Smooth muscle cell (in vitro differentiated cells): ENCODE results near the gene SHANK3. TPM values are rescaled to one million over a fixed set of nuclear protein-coding genes. Genes with fewer than 3 reads are reported as not detected.
"Not testable (repeated sequence)": the region's sequence is repeated elsewhere in the genome, so short reads cannot be mapped to it uniquely, and the experiment has no call there.

Source experiments
- DNase-seq: peaks from one replicate; lab custom pipeline; 2025; ENCODE audit not compliant: unreplicated experiment; lab: John Stamatoyannopoulos, UW
- H2AFZ ChIP-seq: fragments of 200-600 bp; sonication (generic); 2 replicates; pipeline ENCODE4 v1.6.0; 2016; ENCODE audit warnings: antibody characterized with exemption, low read depth, mild to moderate bottlenecking
- H3F3A ChIP-seq: fragments of 200-600 bp; sonication (generic); 2 replicates; pipeline ENCODE4 v1.6.0; 2017; ENCODE audit warnings: antibody characterized with exemption, low read depth
- H3K27ac ChIP-seq: fragments of 200-600 bp; sonication (generic); 2 replicates; pipeline ENCODE4 v1.5.1; 2016; ENCODE audit warnings: low read depth, mild to moderate bottlenecking
- H3K27me3 ChIP-seq: fragments of 200-600 bp; sonication (generic); 2 replicates; pipeline ENCODE4 v1.6.1; 2016; ENCODE audit warnings: low read depth, mild to moderate bottlenecking
- H3K36me3 ChIP-seq: fragments of 200-600 bp; sonication (generic); 2 replicates; pipeline ENCODE4 v1.5.1; 2016; ENCODE audit warnings: low read depth
- H3K4me1 ChIP-seq: fragments of 200-600 bp; sonication (generic); 2 replicates; pipeline ENCODE4 v1.5.1; 2016; ENCODE audit warnings: low read depth
- H3K4me2 ChIP-seq: fragments of 200-600 bp; sonication (generic); 2 replicates; pipeline ENCODE4 v1.6.0; 2016; ENCODE audit warnings: mild to moderate bottlenecking
- H3K4me3 ChIP-seq: fragments of 200-600 bp; sonication (generic); 2 replicates; pipeline ENCODE4 v1.5.1; 2016; ENCODE audit warnings: mild to moderate bottlenecking
- H3K79me2 ChIP-seq: fragments of 200-600 bp; sonication (generic); 2 replicates; pipeline ENCODE4 v1.6.0; 2016; ENCODE audit warnings: low read depth, mild to moderate bottlenecking
- H3K9ac ChIP-seq: fragments of 200-600 bp; sonication (generic); 2 replicates; pipeline ENCODE4 v1.6.0; 2016; ENCODE audit warnings: low read depth
- H3K9me3 ChIP-seq: fragments of 200-600 bp; sonication (generic); replicated peaks from 2 replicates; pipeline ENCODE4 v1.5.1; 2016; ENCODE audit warnings: low read depth
- H4K20me1 ChIP-seq: fragments of 200-600 bp; sonication (generic); 2 replicates; pipeline ENCODE4 v1.6.0; 2016; ENCODE audit warnings: low read depth
- CTCF ChIP-seq: fragments of 200-600 bp; sonication (generic); IDR thresholded peaks from 2 replicates; pipeline ENCODE4 v1.5.1; 2017; ENCODE audit warnings: borderline replicate concordance, mild to moderate bottlenecking, antibody characterized with exemption; ENCODE audit not compliant: insufficient read depth, poor library complexity, severe bottlenecking
- WGBS: methylation state at CpG from one replicate; pipeline ENCODE4 v1.1.7; 2016; ENCODE audit warnings: low lambda C conversion rate; 5-methylcytosine and 5-hydroxymethylcytosine counted together
- polyA plus RNA-seq: library from polyadenylated mRNA; unstranded; fragments of >200 nt; fragmentation: Nextera tagmentation; extraction: Ambion mirVana; gene quantifications from 2 replicates; pipeline ENCODE4 v1.2.1, GENCODE V29; 2016
- total RNA-seq: library from RNA; depleted of rRNA; stranded (reverse); fragments of >200 nt; gene quantifications from 2 replicates; pipeline ENCODE4 v1.2.3, GENCODE V29; 2014

Gene SHANK3
- total and polyA plus RNA-seq, 2 experiments from 2014 or later = 1.9 to 2.0 TPM

GRCh38 chr22:50653256-50653655, 19.4 kb upstream of the SHANK3 start:
- H3K27ac ChIP-seq = no peak overlapping the region
- no peak overlapping the region for H3K4me3 ChIP-seq
- H4K20me1 ChIP-seq = no peaks in the 10 kb centered on the region
- H3K4me1 ChIP-seq = peaks cover 4% of the 10 kb centered on the region
- H3K36me3 ChIP-seq = no peaks in the 10 kb centered on the region
- no peak for TF ChIP-seq CTCF
- H3K9ac ChIP-seq = no peak overlapping the region
- peaks cover 3% of the 10 kb centered on the region for H3K9me3 ChIP-seq
- H3F3A ChIP-seq = no peaks in the 10 kb centered on the region
- no peak overlapping the region for H2AFZ ChIP-seq
- 87% methylated on average over 10 of the region's 10 CpGs for WGBS
- no peak for DNase-seq
- H3K4me2 ChIP-seq = no peak overlapping the region
- no peaks in the 10 kb centered on the region for H3K79me2 ChIP-seq
- H3K27me3 ChIP-seq = no peaks in the 10 kb centered on the region

DNA sequence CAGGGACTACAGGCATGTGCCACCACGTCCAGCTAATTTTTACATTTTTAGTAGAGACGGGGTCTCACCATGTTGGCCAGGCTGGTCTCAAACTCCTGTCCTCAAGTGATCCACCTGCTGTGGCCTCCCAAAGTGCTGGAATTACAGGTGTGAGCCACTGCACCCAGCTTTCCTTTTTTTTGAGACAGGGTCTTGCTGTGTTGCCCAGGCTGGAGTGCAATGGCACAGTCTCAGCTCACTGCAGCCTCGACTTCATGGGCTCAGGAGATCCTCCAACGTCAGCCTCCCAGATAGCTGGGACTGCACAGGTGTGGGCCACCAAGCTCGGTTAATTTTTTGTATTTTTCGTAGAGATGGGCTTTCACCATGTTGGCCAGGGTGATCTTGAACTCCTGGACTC, 18.0 kb upstream of the SHANK3 start:
- not testable (repeated sequence) for H3K79me2 ChIP-seq, H3K27ac ChIP-seq, H3K36me3 ChIP-seq, H3K4me1 ChIP-seq, H3K4me3 ChIP-seq, H3K9ac ChIP-seq, H3K9me3 ChIP-seq, DNase-seq, H3K4me2 ChIP-seq, H2AFZ ChIP-seq, H3F3A ChIP-seq, H4K20me1 ChIP-seq, H3K27me3 ChIP-seq
- WGBS = 84% methylated on average over 6 of the region's 6 CpGs

- Histone ChIP-seq H4K20me1 (no peaks in the 10 kb centered on the region), H3K9ac (peak overlapping the region; percentile 70), H3K4me3 (no peak overlapping the region), H3K27ac (peak overlapping the region; percentile 70), H3F3A (no peaks in the 10 kb centered on the region), H3K27me3 (no peaks in the 10 kb centered on the region), H3K4me1 (peaks cover 4% of the 10 kb centered on the region), H3K79me2 (no peaks in the 10 kb centered on the region), H3K36me3 (no peaks in the 10 kb centered on the region), H2AFZ (peak overlapping the region; percentile 51), H3K4me2 (peak overlapping the region; percentile 45), H3K9me3 (no peaks in the 10 kb centered on the region)
- no peak for DNase-seq
- no peak for TF ChIP-seq CTCF
- 57% methylated on average over 22 of the region's 23 CpGs for WGBS
These were observed 16.2 kb upstream of the SHANK3 start for GRCh38 chr22:50656122-50657070.

DNA sequence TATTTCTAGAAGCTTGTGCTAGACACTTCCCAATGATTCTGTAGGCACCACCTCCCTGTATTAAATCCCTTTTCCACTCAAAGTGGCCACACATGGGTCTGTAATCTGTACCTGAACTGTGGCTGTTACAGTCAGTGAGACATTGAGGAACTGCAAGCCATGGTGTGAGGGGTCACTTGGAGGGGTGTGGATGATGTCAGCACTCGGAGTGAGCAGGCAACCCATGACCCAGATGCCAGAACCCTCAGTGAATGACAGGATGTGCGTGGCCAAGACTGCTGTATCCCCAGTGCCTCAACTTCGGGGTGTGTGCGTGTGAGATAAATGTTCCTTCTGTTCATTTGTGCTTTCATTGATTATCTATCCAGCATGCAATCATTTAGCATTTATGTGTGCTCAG, 14.7 kb upstream of the SHANK3 start:
- TF ChIP-seq CTCF = no peak
- WGBS = 93% methylated on average over 4 of the region's 4 CpGs

DNA sequence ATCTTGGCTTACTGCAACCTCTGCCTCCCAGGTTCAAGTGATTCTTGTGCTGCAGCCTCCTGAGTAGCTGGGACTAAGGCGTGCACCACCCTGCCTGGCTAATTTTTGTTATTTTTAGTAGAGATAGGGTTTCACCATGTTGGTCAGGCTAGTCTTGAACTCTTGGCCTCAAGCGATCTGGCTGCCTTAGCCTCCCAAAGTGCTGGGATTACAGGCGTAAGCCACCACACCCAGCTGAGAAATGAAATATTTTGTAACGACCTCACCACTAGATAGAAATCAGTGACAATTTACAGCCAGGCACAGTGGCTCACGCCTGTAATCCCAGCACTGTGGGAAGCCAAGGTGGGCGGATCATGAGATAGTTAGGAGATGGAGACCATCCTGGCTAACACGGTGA, 12.9 kb upstream of the SHANK3 start:
- H3K4me2 ChIP-seq, H3K4me1 ChIP-seq, H3K9me3 ChIP-seq, H3K79me2 ChIP-seq, H3K27me3 ChIP-seq, H2AFZ ChIP-seq, DNase-seq, H3F3A ChIP-seq, H3K36me3 ChIP-seq, H3K4me3 ChIP-seq, H4K20me1 ChIP-seq, H3K9ac ChIP-seq, H3K27ac ChIP-seq: not testable (repeated sequence)
- 86% methylated on average over 7 of the region's 7 CpGs for WGBS

More for the DNA sequence above, 14.7 kb upstream of the SHANK3 start:
- no peak overlapping the region for H3K9ac ChIP-seq
- H3K4me2 ChIP-seq = no peak overlapping the region
- no peak overlapping the region for H2AFZ ChIP-seq
- H3K27ac ChIP-seq = no peak overlapping the region
- H3K4me3 ChIP-seq = no peak overlapping the region
- H3K27me3 ChIP-seq = no peaks in the 10 kb centered on the region
- no peaks in the 10 kb centered on the region for H3F3A ChIP-seq
- H3K4me1 ChIP-seq = peaks cover 4% of the 10 kb centered on the region
- no peaks in the 10 kb centered on the region for H3K9me3 ChIP-seq
- no peaks in the 10 kb centered on the region for H4K20me1 ChIP-seq
- H3K36me3 ChIP-seq = no peaks in the 10 kb centered on the region
- no peaks in the 10 kb centered on the region for H3K79me2 ChIP-seq
- no peak for DNase-seq
